GM19238 (cell line): Measurements from ENCODE around the gene GLS2.
"Not testable (repeated sequence)": the region's sequence is repeated elsewhere in the genome, so short reads cannot be mapped to it uniquely, and the experiment has no call there.

Source experiments
- DNase-seq: peaks from one replicate; pipeline ENCODE4 v3.0.0; 2011; ENCODE audit warnings: low spot score; ENCODE audit not compliant: insufficient read length

GLS2 gene

DNA sequence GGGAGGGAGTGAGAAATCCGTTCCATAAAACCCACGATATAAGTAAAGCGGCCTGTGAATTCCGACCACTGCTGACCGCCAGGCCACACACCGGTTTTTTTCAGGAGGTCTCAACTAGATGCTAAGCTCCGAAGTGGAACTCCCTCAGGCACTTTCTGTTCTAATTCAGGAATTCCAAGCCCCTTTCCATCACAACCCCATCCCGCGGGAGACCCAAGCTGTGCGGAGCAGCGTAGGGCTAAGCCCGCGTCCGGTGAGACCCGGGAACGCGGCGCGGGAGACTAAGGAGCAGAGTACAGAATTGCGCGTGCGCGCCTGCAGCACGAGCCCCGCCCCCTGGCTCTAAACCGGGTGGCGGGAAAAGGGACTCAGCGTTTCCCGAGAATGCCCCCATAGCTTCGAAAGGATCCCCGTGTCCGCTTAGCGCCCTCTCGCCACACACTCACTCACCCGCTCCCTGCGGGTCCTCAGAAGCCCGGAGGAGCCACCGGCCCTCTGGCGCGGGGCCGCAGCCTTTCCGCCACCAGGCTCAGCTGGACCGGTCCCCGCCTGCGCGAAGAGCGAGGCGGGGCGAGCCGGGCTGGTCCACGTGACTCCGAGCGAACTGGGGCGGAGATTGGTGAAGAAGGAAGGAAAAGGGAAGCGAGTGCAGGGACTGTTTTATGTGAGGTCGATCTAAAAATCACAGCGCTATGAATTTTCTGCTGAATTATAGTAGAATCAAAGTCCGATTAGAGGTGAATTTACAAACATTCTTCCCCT lies 38.9 kb downstream of the GLS2 start, which contains the start of gene TIMELESS:
TSS of gene TIMELESS (minus strand) at position 567 of the 762 bp plus-strand sequence. CDS start 15,256 bp downstream, outside the sequence.
- DNase-seq = peak; percentile 96

DNA sequence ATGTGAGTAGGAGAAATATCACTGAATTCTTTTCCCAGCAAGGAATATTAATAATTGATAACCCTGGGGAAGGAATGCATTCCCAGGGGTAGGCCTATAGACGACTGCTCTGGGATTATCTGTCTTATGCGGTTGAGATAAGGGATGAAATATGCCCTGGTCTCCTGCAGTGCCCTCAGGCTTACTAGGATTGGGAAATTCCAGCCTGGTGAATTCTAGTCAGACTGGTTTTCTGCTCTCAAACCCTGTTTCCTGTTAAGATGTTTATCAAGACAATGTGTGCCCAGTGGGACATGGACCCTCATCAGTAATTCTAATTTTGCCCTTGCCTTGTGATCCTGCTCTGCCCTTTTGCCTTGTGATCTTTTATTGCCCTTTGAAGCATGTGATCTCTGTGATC lies 44.8 kb downstream of the GLS2 start:
- not testable (repeated sequence) for DNase-seq

DNA sequence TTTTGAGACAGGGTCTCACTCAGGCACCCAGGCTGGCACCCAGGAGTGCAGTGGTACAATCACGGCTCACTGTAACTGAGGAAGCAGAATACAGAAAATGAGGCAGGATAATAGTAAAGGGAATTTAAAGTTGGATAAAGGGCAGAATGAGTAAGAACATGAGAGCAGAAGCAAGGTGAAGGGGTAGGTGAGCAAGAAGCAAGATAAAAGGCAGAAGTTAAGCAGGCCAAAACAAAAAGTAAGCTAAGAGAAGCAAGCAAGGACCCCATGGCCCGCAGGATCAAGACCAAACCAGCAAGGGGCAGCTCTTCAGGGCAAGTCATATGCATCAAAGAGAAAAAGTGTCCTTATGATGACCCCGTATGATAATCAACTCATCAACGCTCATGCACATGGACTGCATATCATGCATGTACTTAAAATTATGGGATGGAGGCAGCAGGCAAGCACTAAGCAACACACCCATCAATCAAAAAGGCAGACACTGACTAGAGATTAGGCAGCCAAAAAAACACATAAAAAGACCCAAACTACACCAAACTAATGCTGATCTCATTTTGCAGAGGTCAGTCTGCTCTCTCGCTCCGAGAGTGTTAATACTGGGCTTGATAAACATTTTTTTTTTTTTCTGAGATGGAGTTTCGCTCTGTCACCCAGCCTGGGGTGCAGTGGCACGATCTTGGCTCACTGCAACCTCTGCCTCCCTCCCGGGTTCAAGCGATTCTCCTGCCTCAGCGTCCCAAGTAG lies 50.4 kb downstream of the GLS2 start:
- DNase-seq = no peak

DNA sequence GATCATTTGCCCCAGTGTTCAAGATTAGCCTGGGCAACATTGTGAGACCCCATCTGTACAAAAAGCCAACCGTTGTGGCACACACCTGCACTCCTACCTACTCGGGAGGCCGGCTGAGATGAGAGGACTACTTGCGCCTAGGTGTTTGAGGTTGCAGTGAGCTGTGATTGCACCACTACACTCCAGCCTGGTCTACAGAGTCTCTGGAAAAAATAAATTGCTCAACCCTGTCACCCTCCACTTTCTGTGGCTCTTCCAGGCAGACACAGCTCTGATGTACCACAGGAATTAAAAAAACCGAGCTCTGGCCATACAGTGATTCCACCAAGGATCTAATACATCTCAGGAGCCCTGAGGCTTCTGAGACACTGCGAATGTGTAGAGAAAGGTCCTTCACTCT lies 53.1 kb downstream of the GLS2 start:
- DNase-seq = no peak

DNA sequence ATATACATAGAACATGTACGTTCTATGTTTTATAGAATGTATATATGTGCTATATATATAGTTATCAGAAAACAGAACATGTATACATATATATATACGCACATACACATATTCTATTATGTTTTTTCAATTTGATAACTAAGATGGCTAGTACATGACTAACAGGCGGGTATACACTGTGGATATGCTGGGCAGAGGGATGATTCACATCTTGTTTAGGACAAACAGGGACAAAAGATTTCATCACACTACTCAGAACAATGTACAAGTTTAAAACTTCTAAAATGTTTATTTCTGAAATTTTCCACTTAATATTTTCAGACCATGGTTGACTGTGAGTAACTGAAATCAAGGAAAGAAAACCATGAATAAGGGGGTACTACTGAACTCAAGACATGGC lies 56.1 kb downstream of the GLS2 start:
- no peak for DNase-seq

DNA sequence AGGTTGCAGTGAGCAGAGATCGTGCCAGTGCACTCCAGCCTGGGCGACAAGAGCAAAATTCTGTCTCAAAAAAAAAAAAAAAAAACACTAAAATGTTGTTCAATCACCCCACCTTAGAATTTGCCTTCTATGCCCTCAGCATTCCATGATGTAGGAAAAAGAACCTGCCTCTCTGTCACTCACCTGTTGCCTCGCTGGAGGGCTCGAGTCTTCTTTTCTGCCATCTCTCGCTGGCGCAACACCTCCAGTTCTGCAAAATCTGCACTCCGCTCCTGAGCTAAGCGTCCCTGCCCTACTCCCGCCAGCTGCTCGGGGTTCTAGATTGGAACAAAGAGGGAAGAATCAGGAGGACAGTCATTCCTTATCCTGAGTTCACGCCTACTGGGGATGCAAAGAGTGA lies 56.7 kb downstream of the GLS2 start:
- no peak for DNase-seq

DNA sequence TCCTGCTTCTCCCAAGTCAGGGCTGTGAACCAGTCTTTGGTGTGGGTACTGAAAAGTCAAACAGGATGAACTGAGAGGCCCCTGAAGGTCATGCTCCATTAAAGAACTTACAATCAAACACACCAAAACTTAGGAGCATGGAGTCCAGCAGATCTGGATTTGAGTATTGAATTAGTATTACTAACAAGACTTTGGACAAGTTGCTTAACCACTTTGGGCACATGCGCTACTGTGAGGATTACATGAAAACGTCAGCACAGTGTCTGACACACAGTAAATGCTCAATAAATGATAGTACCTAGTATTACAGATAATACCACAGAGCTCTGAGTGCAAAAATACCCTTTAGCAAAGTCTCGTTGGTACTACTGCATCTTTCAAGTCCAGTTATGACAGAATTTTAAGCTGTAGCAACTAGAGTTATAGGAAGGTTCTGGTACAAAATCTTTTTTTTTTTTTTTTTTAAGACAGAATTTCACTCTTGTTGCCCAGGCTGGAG lies 62.0 kb downstream of the GLS2 start:
- no peak for DNase-seq

DNA sequence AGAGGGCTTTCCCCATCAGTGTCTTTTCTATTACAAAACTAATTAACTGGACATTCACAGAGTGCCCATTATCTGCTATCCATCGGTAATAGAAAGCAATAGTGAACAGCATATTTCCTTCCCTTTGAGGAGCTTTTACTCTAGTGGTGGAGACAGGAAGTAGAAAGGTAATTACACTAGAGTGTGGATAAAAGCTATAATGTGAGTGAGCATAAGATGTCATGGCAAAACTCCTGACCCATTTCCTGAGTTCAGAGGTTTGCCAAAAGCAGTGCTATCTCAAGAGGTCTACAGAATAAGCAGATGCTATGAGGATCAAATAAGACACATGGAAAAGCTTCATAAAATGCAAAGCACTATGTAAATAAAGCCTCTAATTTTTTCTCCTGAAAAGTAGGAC lies 62.8 kb downstream of the GLS2 start:
- no peak for DNase-seq
